OCI-LY1 (cell line): ENCODE results near the gene TMEM114.

ENCODE experiments used
- H2AFZ ChIP-seq: fragments of 200-600 bp; sonication (generic), shearing (Covaris generic); 2 replicates; pipeline ENCODE4 v1.6.0; 2014; ENCODE audit warnings: antibody characterized with exemption, mild to moderate bottlenecking, low read length
- H3F3A ChIP-seq: fragments of 200-600 bp; sonication (generic), shearing (Covaris generic); 2 replicates; pipeline ENCODE4 v1.6.0; 2014; ENCODE audit warnings: mild to moderate bottlenecking, antibody characterized with exemption, low read length, moderate library complexity; ENCODE audit not compliant: insufficient read depth
- H3K27ac ChIP-seq: fragments of 200-600 bp; sonication (generic); 2 replicates; pipeline ENCODE4 v1.5.1; 2014; ENCODE audit warnings: low read length, mixed run types, mild to moderate bottlenecking, low read depth; ENCODE audit not compliant: poor library complexity, severe bottlenecking
- H3K27me3 ChIP-seq: fragments of 200-600 bp; sonication (generic); 2 replicates; pipeline ENCODE4 v1.6.0; 2014; ENCODE audit warnings: antibody characterized with exemption, mild to moderate bottlenecking, low read length, moderate library complexity; ENCODE audit not compliant: insufficient read depth
- H3K36me3 ChIP-seq: fragments of 200-600 bp; sonication (generic); 2 replicates; pipeline ENCODE4 v1.6.1; 2014; ENCODE audit warnings: mild to moderate bottlenecking, antibody characterized with exemption, low read length, moderate library complexity, mixed read lengths; ENCODE audit not compliant: insufficient read depth
- H3K4me1 ChIP-seq: fragments of 200-600 bp; sonication (generic); 2 replicates; pipeline ENCODE4 v1.5.1; 2014; ENCODE audit warnings: mild to moderate bottlenecking, low read length, moderate library complexity; ENCODE audit not compliant: insufficient read depth, severe bottlenecking
- H3K4me2 ChIP-seq: fragments of 200-600 bp; sonication (generic), shearing (Covaris generic); 2 replicates; pipeline ENCODE4 v1.6.1; 2014; ENCODE audit warnings: low read length
- H3K4me3 ChIP-seq: fragments of 200-600 bp; sonication (generic); 2 replicates; pipeline ENCODE4 v1.5.1; 2014; ENCODE audit warnings: low read length, low read depth, mild to moderate bottlenecking, mixed read lengths; ENCODE audit not compliant: poor library complexity, severe bottlenecking
- H3K79me2 ChIP-seq: fragments of 200-600 bp; shearing (Covaris generic); 2 replicates; pipeline ENCODE4 v1.6.1; 2016; ENCODE audit warnings: mixed run types, low read length, mixed read lengths; ENCODE audit not compliant: insufficient read depth
- H3K9ac ChIP-seq: fragments of 200-600 bp; sonication (generic), shearing (Covaris generic); 2 replicates; pipeline ENCODE4 v1.6.1; 2014; ENCODE audit warnings: mild to moderate bottlenecking, low read length, mixed read lengths
- H3K9me2 ChIP-seq: fragments of 200-600 bp; sonication (generic), shearing (Covaris generic); 2 replicates; pipeline ENCODE4 v1.6.1; 2014; ENCODE audit warnings: low read depth, mild to moderate bottlenecking, low read length, mixed read lengths
- H3K9me3 ChIP-seq: fragments of 200-600 bp; shearing (Covaris generic); 2 replicates; pipeline ENCODE4 v1.6.1; 2014; ENCODE audit warnings: low read length, mixed read lengths
- H4K20me1 ChIP-seq: fragments of 200-600 bp; sonication (generic), shearing (Covaris generic); 2 replicates; pipeline ENCODE4 v1.6.0; 2016; ENCODE audit warnings: mild to moderate bottlenecking, low read length; ENCODE audit not compliant: insufficient read depth
- EZH2 ChIP-seq: fragments of 200-600 bp; sonication (generic), shearing (Covaris generic); IDR thresholded peaks from 2 replicates; pipeline ENCODE4 v1.8.0; 2017; ENCODE audit warnings: borderline replicate concordance, mixed run types, mild to moderate bottlenecking, antibody characterized with exemption, low read length, moderate library complexity, mixed read lengths
- TF ChIP-seq, protein P1 (sequence below): fragments of 200-600 bp; sonication (generic), shearing (Covaris generic); IDR thresholded peaks from 2 replicates; pipeline ENCODE4 v1.5.1; 2017; ENCODE audit warnings: mild to moderate bottlenecking, antibody characterized with exemption, low read length, moderate library complexity, mixed read lengths

Gene TMEM114

DNA sequence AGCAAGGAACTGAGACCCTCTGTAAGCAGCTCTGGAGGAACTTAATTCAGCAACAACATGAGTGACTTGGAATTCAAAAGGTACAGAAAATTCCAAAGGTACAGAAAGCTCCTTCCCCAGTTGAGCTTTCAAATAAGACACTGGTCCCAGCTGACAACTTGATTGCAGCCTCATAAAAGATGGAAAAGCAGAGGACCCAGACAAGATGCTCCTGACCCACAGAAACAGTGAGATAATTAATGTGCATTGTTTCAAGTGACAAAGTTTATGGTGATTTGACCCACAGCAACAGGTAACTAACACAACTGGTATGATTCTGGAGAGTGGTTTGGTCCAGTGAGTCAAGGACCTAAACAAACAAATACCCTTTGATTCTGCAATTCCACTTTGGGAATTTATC lies 15.2 kb upstream of the TMEM114 start:
- H3K9ac ChIP-seq = no peak overlapping the region
- H3K27me3 ChIP-seq = no peaks in the 10 kb centered on the region
- no peak overlapping the region for H3K4me3 ChIP-seq
- no peak overlapping the region for H3K4me2 ChIP-seq
- no peaks in the 10 kb centered on the region for H3K79me2 ChIP-seq
- no peaks in the 10 kb centered on the region for H3K9me3 ChIP-seq
- H3F3A ChIP-seq = no peaks in the 10 kb centered on the region
- no peaks in the 10 kb centered on the region for H3K36me3 ChIP-seq
- H3K27ac ChIP-seq = no peak overlapping the region
- no peaks in the 10 kb centered on the region for H3K9me2 ChIP-seq
- TF ChIP-seq, protein P1, sequence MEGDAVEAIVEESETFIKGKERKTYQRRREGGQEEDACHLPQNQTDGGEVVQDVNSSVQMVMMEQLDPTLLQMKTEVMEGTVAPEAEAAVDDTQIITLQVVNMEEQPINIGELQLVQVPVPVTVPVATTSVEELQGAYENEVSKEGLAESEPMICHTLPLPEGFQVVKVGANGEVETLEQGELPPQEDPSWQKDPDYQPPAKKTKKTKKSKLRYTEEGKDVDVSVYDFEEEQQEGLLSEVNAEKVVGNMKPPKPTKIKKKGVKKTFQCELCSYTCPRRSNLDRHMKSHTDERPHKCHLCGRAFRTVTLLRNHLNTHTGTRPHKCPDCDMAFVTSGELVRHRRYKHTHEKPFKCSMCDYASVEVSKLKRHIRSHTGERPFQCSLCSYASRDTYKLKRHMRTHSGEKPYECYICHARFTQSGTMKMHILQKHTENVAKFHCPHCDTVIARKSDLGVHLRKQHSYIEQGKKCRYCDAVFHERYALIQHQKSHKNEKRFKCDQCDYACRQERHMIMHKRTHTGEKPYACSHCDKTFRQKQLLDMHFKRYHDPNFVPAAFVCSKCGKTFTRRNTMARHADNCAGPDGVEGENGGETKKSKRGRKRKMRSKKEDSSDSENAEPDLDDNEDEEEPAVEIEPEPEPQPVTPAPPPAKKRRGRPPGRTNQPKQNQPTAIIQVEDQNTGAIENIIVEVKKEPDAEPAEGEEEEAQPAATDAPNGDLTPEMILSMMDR = no peak
- TF ChIP-seq EZH2 = no peak
- H2AFZ ChIP-seq = no peak overlapping the region
- H4K20me1 ChIP-seq = no peaks in the 10 kb centered on the region
- H3K4me1 ChIP-seq = no peaks in the 10 kb centered on the region

DNA sequence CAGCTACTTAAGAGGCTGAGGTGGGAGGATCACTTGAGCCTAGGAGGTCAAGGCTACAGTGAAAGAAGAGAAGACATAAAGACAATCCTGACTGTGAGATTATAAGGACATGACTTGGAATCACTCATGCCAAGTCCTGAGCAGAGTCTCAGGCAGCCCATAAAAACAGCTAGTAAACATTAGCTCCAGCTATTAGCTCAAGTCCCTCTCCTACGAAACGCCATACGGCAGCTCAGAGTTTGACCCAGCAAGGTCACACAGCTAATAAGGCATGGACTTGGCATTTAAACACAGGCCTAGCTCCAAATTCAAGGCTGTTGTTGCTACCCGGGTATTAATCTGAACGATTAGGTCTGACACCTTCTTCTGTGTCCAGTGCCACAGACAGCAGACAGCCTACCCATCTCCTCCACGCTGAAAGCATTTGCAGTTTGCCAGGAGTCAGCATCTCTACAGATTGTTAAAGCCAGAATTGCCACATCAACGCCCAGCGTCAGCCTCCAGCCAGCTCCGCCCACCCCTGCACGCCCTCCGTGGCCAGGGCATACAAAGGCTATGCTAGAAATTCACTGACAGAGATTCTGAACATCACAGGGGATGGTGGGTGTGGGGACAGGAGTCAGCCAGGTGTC lies 9.9 kb upstream of the TMEM114 start:
- H3K9ac ChIP-seq = no peak overlapping the region
- no peaks in the 10 kb centered on the region for H3K4me1 ChIP-seq
- H3K36me3 ChIP-seq = no peaks in the 10 kb centered on the region
- no peaks in the 10 kb centered on the region for H3F3A ChIP-seq
- no peak overlapping the region for H3K4me2 ChIP-seq
- no peak overlapping the region for H3K4me3 ChIP-seq
- no peaks in the 10 kb centered on the region for H3K9me2 ChIP-seq
- TF ChIP-seq, protein P1 = no peak
- TF ChIP-seq EZH2 = no peak
- H3K79me2 ChIP-seq = no peaks in the 10 kb centered on the region
- no peaks in the 10 kb centered on the region for H3K27me3 ChIP-seq
- no peak overlapping the region for H2AFZ ChIP-seq
- H3K9me3 ChIP-seq = no peaks in the 10 kb centered on the region
- no peaks in the 10 kb centered on the region for H4K20me1 ChIP-seq
- no peak overlapping the region for H3K27ac ChIP-seq

DNA sequence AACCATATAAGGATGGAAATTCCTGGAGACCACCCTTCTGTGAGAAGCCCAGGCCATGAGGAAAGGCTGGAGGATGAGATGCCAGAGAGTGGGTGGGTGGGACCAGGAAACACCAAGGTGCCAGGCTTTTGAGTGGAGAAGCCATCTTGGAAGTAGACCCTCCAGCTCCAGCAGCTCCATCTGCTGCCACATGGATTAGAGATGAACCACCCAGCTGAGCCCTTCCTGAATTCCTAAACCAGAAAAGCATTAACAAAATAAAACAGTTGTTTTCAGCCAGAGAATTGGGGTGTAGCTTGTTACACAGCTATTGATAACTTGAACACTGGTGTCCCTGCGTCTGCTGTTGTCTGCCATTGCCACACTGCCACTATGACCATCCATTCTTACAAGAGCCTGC lies 6.3 kb upstream of the TMEM114 start:
- Histone ChIP-seq H3K4me3 (no peak overlapping the region), H3K27me3 (no peaks in the 10 kb centered on the region), H3K4me2 (no peak overlapping the region), H3K27ac (no peak overlapping the region), H3F3A (no peaks in the 10 kb centered on the region), H2AFZ (no peak overlapping the region), H3K79me2 (no peaks in the 10 kb centered on the region), H3K36me3 (no peaks in the 10 kb centered on the region), H3K4me1 (no peaks in the 10 kb centered on the region), H3K9me3 (no peaks in the 10 kb centered on the region), H3K9me2 (no peaks in the 10 kb centered on the region), H4K20me1 (no peaks in the 10 kb centered on the region), H3K9ac (no peak overlapping the region)
- TF ChIP-seq EZH2 = no peak
- TF ChIP-seq, protein P1 = no peak
